Central memory CD8-positive, alpha-beta T cell (primary cell): ENCODE data around the gene UBXN1.

Experiments used
- ATAC-seq: fragments of 150-1000 bp; cut with Tn5 transposase; replicated peaks from 2 replicates; pipeline ENCODE4 v1.10.0; 2022; ENCODE audit warnings: mild to moderate bottlenecking, moderate FRiP score, moderate number of reproducible peaks; ENCODE audit not compliant: poor library complexity, severe bottlenecking; ENCODE audit errors: extremely low read depth
- DNase-seq, 2 donors: peaks; one replicate each; pipeline ENCODE4 v3.0.0; 2021; ENCODE audit warnings: low spot score in 2 of 2
- H3K27ac Mint-ChIP-seq: one replicate; pipeline ENCODE4 v1.8.0; 2022; ENCODE audit warnings: low read depth, mild to moderate bottlenecking, moderate library complexity, mixed read lengths
- H3K27me3 Mint-ChIP-seq: one replicate; pipeline ENCODE4 v1.8.0; 2022; ENCODE audit warnings: mixed read lengths
- H3K36me3 Mint-ChIP-seq: one replicate; pipeline ENCODE4 v1.8.0; 2022; ENCODE audit warnings: mild to moderate bottlenecking, moderate library complexity, mixed read lengths; ENCODE audit not compliant: insufficient read depth
- H3K4me1 Mint-ChIP-seq: one replicate; pipeline ENCODE4 v1.8.0; 2022; ENCODE audit warnings: mixed read lengths
- H3K4me3 Mint-ChIP-seq: one replicate; pipeline ENCODE4 v1.8.0; 2022; ENCODE audit warnings: mild to moderate bottlenecking, moderate library complexity, mixed read lengths
- H3K9me3 Mint-ChIP-seq: one replicate; pipeline ENCODE4 v1.8.0; 2022; ENCODE audit warnings: mixed read lengths

UBXN1 gene

GRCh38 chr11:62678770-62679696, at the start of gene UBXN1:
Gene UBXN1, minus strand, starts transcription at chr11:62679073. Its CDS starts 150 bp downstream, at chr11:62678923.
- peaks cover 34% of the 10 kb centered on the region for H3K4me1 Mint-ChIP-seq
- H3K9me3 Mint-ChIP-seq: no peaks in the 10 kb centered on the region
- peak within 1 kb of the TSS; percentile 89 for H3K27ac Mint-ChIP-seq
- peak within 1 kb of the TSS; percentile 92 for H3K4me3 Mint-ChIP-seq
- DNase-seq: peak; percentile 66 to 68
- ATAC-seq: peak; percentile 83
- peaks cover 26% of the 10 kb centered on the region for H3K36me3 Mint-ChIP-seq
- H3K27me3 Mint-ChIP-seq: no peaks in the 10 kb centered on the region

- Mint-ChIP-seq H3K4me3 (peak within 1 kb of the TSS; percentile 97), H3K9me3 (no peaks in the 10 kb centered on the region), H3K36me3 (peaks cover 59% of the 10 kb centered on the region), H3K27me3 (no peaks in the 10 kb centered on the region), H3K27ac (peak within 1 kb of the TSS; percentile 96), H3K4me1 (peaks cover 42% of the 10 kb centered on the region)
- peak; percentile 58 to 72 for DNase-seq
- ATAC-seq: peak; percentile 45
These were observed 49.5 kb upstream of the UBXN1 start, which contains the start of gene TTC9C for GRCh38 chr11:62728171-62728988. Gene TTC9C, plus strand, starts transcription at chr11:62728486. Its CDS starts 363 bp downstream, at chr11:62728849.

- H3K36me3 Mint-ChIP-seq: peaks cover 59% of the 10 kb centered on the region
- DNase-seq: peak in 1 of 2 donors; percentile 88
- peak overlapping the region; percentile 97 for H3K4me3 Mint-ChIP-seq
- no peaks in the 10 kb centered on the region for H3K27me3 Mint-ChIP-seq
- peaks cover 43% of the 10 kb centered on the region for H3K4me1 Mint-ChIP-seq
- peak; percentile 67 for ATAC-seq
- H3K9me3 Mint-ChIP-seq: no peaks in the 10 kb centered on the region
- peak overlapping the region; percentile 96 for H3K27ac Mint-ChIP-seq
These were observed 48.9 kb upstream of the UBXN1 start for GRCh38 chr11:62727872-62728170.

- H3K4me1 Mint-ChIP-seq: peaks cover 43% of the 10 kb centered on the region
- DNase-seq: peak; percentile 95 to 99
- peak within 1 kb of the TSS; percentile 97 for H3K4me3 Mint-ChIP-seq
- peak; percentile 82 for ATAC-seq
- peaks cover 63% of the 10 kb centered on the region for H3K36me3 Mint-ChIP-seq
- H3K9me3 Mint-ChIP-seq: no peaks in the 10 kb centered on the region
- H3K27ac Mint-ChIP-seq: peak within 1 kb of the TSS; percentile 96
- no peaks in the 10 kb centered on the region for H3K27me3 Mint-ChIP-seq
These were observed 48.4 kb upstream of the UBXN1 start, which contains the start of gene HNRNPUL2 for GRCh38 chr11:62727165-62727871. Gene HNRNPUL2, minus strand, starts transcription at chr11:62727457. Its CDS starts 301 bp downstream, at chr11:62727156.

GRCh38 chr11:62726915-62727164, 48.0 kb upstream of the UBXN1 start:
- Mint-ChIP-seq H3K36me3 (peaks cover 67% of the 10 kb centered on the region), H3K27me3 (no peaks in the 10 kb centered on the region), H3K27ac (peak overlapping the region; percentile 96), H3K4me1 (peaks cover 43% of the 10 kb centered on the region), H3K4me3 (peak overlapping the region; percentile 97), H3K9me3 (no peaks in the 10 kb centered on the region)
- DNase-seq (no peak), ATAC-seq (no peak)

GRCh38 chr11:62726156-62726914, 47.5 kb upstream of the UBXN1 start:
- H3K4me1 Mint-ChIP-seq: peaks cover 43% of the 10 kb centered on the region

GRCh38 chr11:62725646-62726045, 46.8 kb upstream of the UBXN1 start:
- DNase-seq (no peak), ATAC-seq (no peak)
- peak overlapping the region; percentile 97 for H3K4me3 Mint-ChIP-seq
- H3K27ac Mint-ChIP-seq: peak overlapping the region; percentile 96
- peaks cover 43% of the 10 kb centered on the region for H3K4me1 Mint-ChIP-seq
- no peaks in the 10 kb centered on the region for H3K27me3 Mint-ChIP-seq
- no peaks in the 10 kb centered on the region for H3K9me3 Mint-ChIP-seq
- peaks cover 73% of the 10 kb centered on the region for H3K36me3 Mint-ChIP-seq

More at GRCh38 chr11:62726156-62726914, 47.5 kb upstream of the UBXN1 start:
- Mint-ChIP-seq H3K9me3 (no peaks in the 10 kb centered on the region), H3K36me3 (peaks cover 71% of the 10 kb centered on the region), H3K27ac (peak overlapping the region; percentile 96), H3K27me3 (no peaks in the 10 kb centered on the region), H3K4me3 (peak overlapping the region; percentile 97)
- ATAC-seq (no peak), DNase-seq (peak in 1 of 2 donors; percentile 28)

- Mint-ChIP-seq H3K4me3 (peak overlapping the region; percentile 97), H3K27me3 (no peaks in the 10 kb centered on the region), H3K4me1 (peaks cover 51% of the 10 kb centered on the region), H3K9me3 (no peaks in the 10 kb centered on the region), H3K27ac (peak overlapping the region; percentile 57), H3K36me3 (peaks cover 83% of the 10 kb centered on the region)
- DNase-seq (no peak), ATAC-seq (no peak)
These were observed 45.3 kb upstream of the UBXN1 start for GRCh38 chr11:62724171-62724570.

GRCh38 chr11:62721994-62722393, 43.1 kb upstream of the UBXN1 start:
- Mint-ChIP-seq H3K27me3 (no peaks in the 10 kb centered on the region), H3K4me1 (peaks cover 43% of the 10 kb centered on the region), H3K9me3 (no peaks in the 10 kb centered on the region), H3K27ac (no peak overlapping the region), H3K36me3 (peaks cover 91% of the 10 kb centered on the region), H3K4me3 (no peak overlapping the region)
- DNase-seq: no peak
- ATAC-seq: no peak

GRCh38 chr11:62719302-62719978, 40.6 kb upstream of the UBXN1 start:
- no peaks in the 10 kb centered on the region for H3K27me3 Mint-ChIP-seq
- H3K27ac Mint-ChIP-seq: no peak overlapping the region
- no peak for ATAC-seq
- H3K4me3 Mint-ChIP-seq: no peak overlapping the region
- H3K4me1 Mint-ChIP-seq: peaks cover 33% of the 10 kb centered on the region
- no peak for DNase-seq
- H3K36me3 Mint-ChIP-seq: peaks cover 97% of the 10 kb centered on the region
- no peaks in the 10 kb centered on the region for H3K9me3 Mint-ChIP-seq

GRCh38 chr11:62716816-62717215, 37.9 kb upstream of the UBXN1 start:
- no peak for ATAC-seq
- peaks cover 90% of the 10 kb centered on the region for H3K36me3 Mint-ChIP-seq
- H3K4me1 Mint-ChIP-seq: peaks cover 21% of the 10 kb centered on the region
- no peak overlapping the region for H3K27ac Mint-ChIP-seq
- H3K27me3 Mint-ChIP-seq: no peaks in the 10 kb centered on the region
- H3K9me3 Mint-ChIP-seq: no peaks in the 10 kb centered on the region
- no peak overlapping the region for H3K4me3 Mint-ChIP-seq
- no peak for DNase-seq
